IPS DF 4.7 (cell line): ENCODE data around the gene MTA3.

Experiments used
- DNase-seq: peaks from one replicate; pipeline ENCODE4 v3.0.0-alpha.2; 2013; ENCODE audit warnings: low spot score; ENCODE audit errors: extremely low read depth

Gene MTA3

GRCh38 chr2:42802150-42802549, 233.7 kb downstream of the MTA3 start:
- DNase-seq = no peak

- no peak for DNase-seq
Observed at GRCh38 chr2:42804338-42804737, 235.9 kb downstream of the MTA3 start.

- no peak for DNase-seq
Observed at GRCh38 chr2:42804891-42805290, 236.5 kb downstream of the MTA3 start.
